GM18867 (cell line): ENCODE data around the gene SLC24A1.

ENCODE experiments used
- ATAC-seq: cut with Tn5 transposase; IDR thresholded peaks from one replicate; pipeline ENCODE4 v1.9.1; 2021; ENCODE audit warnings: mild to moderate bottlenecking, moderate library complexity; ENCODE audit not compliant: unreplicated experiment

The SLC24A1 gene

GRCh38 chr15:65621638-65622037 lies at the start of gene SLC24A1:
SLC24A1 (plus strand) TSS chr15:65621938; CDS start chr15:65624081, 2,143 bp downstream.
- ATAC-seq, result no peak

- ATAC-seq, result no peak
Measured at GRCh38 chr15:65571971-65572370, 49.8 kb upstream of the SLC24A1 start.

- ATAC-seq, result no peak
Measured at GRCh38 chr15:65576664-65577063, 45.1 kb upstream of the SLC24A1 start.

- no peak for ATAC-seq
Measured at GRCh38 chr15:65577129-65577996, 44.4 kb upstream of the SLC24A1 start.

GRCh38 chr15:65578904-65579728 lies 42.6 kb upstream of the SLC24A1 start:
- ATAC-seq, result no peak

GRCh38 chr15:65579762-65580161 lies 42.0 kb upstream of the SLC24A1 start:
- ATAC-seq, result no peak

- no peak for ATAC-seq
Measured at GRCh38 chr15:65580287-65580686, 41.5 kb upstream of the SLC24A1 start.

GRCh38 chr15:65583701-65584100 lies 38.0 kb upstream of the SLC24A1 start:
- peak; percentile 40 for ATAC-seq

- no peak for ATAC-seq
Measured at GRCh38 chr15:65584241-65584640, 37.5 kb upstream of the SLC24A1 start.

GRCh38 chr15:65587094-65587493 lies 34.6 kb upstream of the SLC24A1 start:
- no peak for ATAC-seq

GRCh38 chr15:65595960-65596359 lies 25.8 kb upstream of the SLC24A1 start:
- no peak for ATAC-seq

GRCh38 chr15:65598468-65598867 lies 23.3 kb upstream of the SLC24A1 start:
- no peak for ATAC-seq

- ATAC-seq, result no peak
Measured at GRCh38 chr15:65599677-65600076, 22.1 kb upstream of the SLC24A1 start.

- no peak for ATAC-seq
Measured at GRCh38 chr15:65603134-65603533, 18.6 kb upstream of the SLC24A1 start.

- ATAC-seq, result no peak
Measured at GRCh38 chr15:65603559-65603958, 18.2 kb upstream of the SLC24A1 start.

- ATAC-seq, result peak; percentile 97
Measured at GRCh38 chr15:65610871-65611718, 10.6 kb upstream of the SLC24A1 start, which contains the start of gene INTS14. INTS14 (minus strand) TSS chr15:65611131; CDS start chr15:65607380, 3,751 bp downstream.

GRCh38 chr15:65611888-65612615 lies 9.7 kb upstream of the SLC24A1 start:
- no peak for ATAC-seq

GRCh38 chr15:65612616-65612946 lies 9.2 kb upstream of the SLC24A1 start:
- ATAC-seq, result no peak

- ATAC-seq, result no peak
Measured at GRCh38 chr15:65612949-65613744, 8.6 kb upstream of the SLC24A1 start.
